ENCODE measurements around the gene ZNG1E. TPM values are rescaled to one million over a fixed set of nuclear protein-coding genes. Genes with fewer than 3 reads are reported as not detected.
"Not testable (repeated sequence)": the region's sequence is repeated elsewhere in the genome, so short reads cannot be mapped to it uniquely, and the experiment has no call there.

Gene ZNG1E
- total and polyA plus RNA-seq, 2 experiments from 2014 or later, result 20.5 to 66.6 TPM

DNA sequence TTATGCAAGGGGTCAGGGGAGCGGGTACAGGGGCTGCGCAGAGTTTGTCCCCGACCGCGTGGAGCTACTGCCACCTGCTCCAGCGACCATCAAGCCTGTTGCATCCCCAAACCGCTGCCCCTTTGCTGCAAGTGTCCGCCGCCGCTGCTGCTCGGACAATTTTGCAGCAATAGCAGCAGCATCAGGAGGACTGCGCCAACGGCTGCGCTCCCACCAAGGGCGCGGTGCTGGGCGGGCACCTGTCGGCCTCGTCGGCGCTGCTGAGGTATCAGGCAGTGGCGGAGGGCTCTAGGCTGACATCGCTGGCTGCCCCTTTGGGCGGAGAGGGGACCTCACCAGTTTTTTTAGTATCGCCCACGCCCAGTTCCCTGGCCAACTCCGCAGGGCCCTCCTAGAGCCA lies 62.4 kb downstream of the ZNG1E start:
- in situ Hi-C loops (cut with MboI); H3K4me3 ChIP-seq; H4K20me1 ChIP-seq (ENCODE audit: insufficient read depth); H3K36me3 ChIP-seq (ENCODE audit: low read depth); H3K79me2 ChIP-seq (ENCODE audit: insufficient read depth); H2AFZ ChIP-seq; H3K4me2 ChIP-seq (ENCODE audit: unreplicated experiment); H3K27ac ChIP-seq; DNase-seq; H3K9me2 ChIP-seq (ENCODE audit: insufficient read depth); H3F3A ChIP-seq (ENCODE audit: insufficient read depth); H3K4me1 ChIP-seq (ENCODE audit: insufficient read depth); H3K9me3 ChIP-seq (ENCODE audit: low read depth); H3K27me3 ChIP-seq (replicated peaks; ENCODE audit: insufficient read depth); H3K9ac ChIP-seq: not testable (repeated sequence)
- 39% methylated on average over 4 of the region's 27 CpGs; no CpG with 5 or more reads in 1 of the 2 experiments for WGBS, 2 experiments (ENCODE audit: low coverage in 1 of 2, low lambda C conversion rate in 2 of 2, missing lambda C conversion rate in 2 of 2)

Other genes with a start within 250 kb of the ZNG1E start
- not detected in 2 replicates for gene FOXD4L4, start 61.2 kb downstream of the ZNG1E start, total RNA-seq (2014; rRNA removed; shearing (Covaris generic))
- not detected in 2 replicates for gene FOXD4L4, start 61.2 kb downstream of the ZNG1E start, polyA plus RNA-seq (2016; fragmentation: Nextera tagmentation; extraction: Ambion mirVana)

All from GM23248 (cell line).